Right hindlimb (tissue), 1 donor: ENCODE results near the gene ACSF3.
"Not testable (repeated sequence)": the region's sequence is repeated elsewhere in the genome, so short reads cannot be mapped to it uniquely, and the experiment has no call there.

ENCODE experiments used
- DNase-seq: peaks from one replicate; pipeline ENCODE4 v3.0.0-alpha.2; 2018

Gene ACSF3

GRCh38 chr16:89056592-89056991 is 37.1 kb upstream of the ACSF3 start:
- DNase-seq, result no peak

GRCh38 chr16:89057738-89058137 is 35.9 kb upstream of the ACSF3 start:
- no peak for DNase-seq

- DNase-seq, result no peak
These were observed 34.8 kb upstream of the ACSF3 start for GRCh38 chr16:89058812-89059211.

GRCh38 chr16:89060207-89060794 is 33.4 kb upstream of the ACSF3 start:
- DNase-seq, result no peak

GRCh38 chr16:89061086-89061485 is 32.6 kb upstream of the ACSF3 start:
- no peak for DNase-seq

GRCh38 chr16:89061590-89062380 is 31.9 kb upstream of the ACSF3 start:
- no peak for DNase-seq

- DNase-seq, result no peak
These were observed 31.0 kb upstream of the ACSF3 start for GRCh38 chr16:89062389-89063345.

- DNase-seq, result no peak
These were observed 29.8 kb upstream of the ACSF3 start for GRCh38 chr16:89063768-89064320.

GRCh38 chr16:89064606-89065457 is 28.8 kb upstream of the ACSF3 start:
- no peak for DNase-seq

- no peak for DNase-seq
These were observed 28.2 kb upstream of the ACSF3 start for GRCh38 chr16:89065458-89065822.

GRCh38 chr16:89066721-89067120 is 26.9 kb upstream of the ACSF3 start:
- DNase-seq, result no peak

- DNase-seq, result no peak
These were observed 25.8 kb upstream of the ACSF3 start for GRCh38 chr16:89067677-89068443.

GRCh38 chr16:89068814-89069616 is 24.6 kb upstream of the ACSF3 start:
- not testable (repeated sequence) for DNase-seq

GRCh38 chr16:89069920-89070319 is 23.7 kb upstream of the ACSF3 start:
- no peak for DNase-seq

GRCh38 chr16:89070590-89070989 is 23.1 kb upstream of the ACSF3 start:
- DNase-seq, result no peak

- DNase-seq, result peak; percentile 66
These were observed 21.7 kb upstream of the ACSF3 start for GRCh38 chr16:89071686-89072547.

GRCh38 chr16:89072548-89073130 is 21.0 kb upstream of the ACSF3 start:
- DNase-seq, result no peak

GRCh38 chr16:89073346-89074071 is 20.1 kb upstream of the ACSF3 start:
- DNase-seq, result no peak
